Measurements from ENCODE around the gene ISL1.

The ISL1 gene

DNA sequence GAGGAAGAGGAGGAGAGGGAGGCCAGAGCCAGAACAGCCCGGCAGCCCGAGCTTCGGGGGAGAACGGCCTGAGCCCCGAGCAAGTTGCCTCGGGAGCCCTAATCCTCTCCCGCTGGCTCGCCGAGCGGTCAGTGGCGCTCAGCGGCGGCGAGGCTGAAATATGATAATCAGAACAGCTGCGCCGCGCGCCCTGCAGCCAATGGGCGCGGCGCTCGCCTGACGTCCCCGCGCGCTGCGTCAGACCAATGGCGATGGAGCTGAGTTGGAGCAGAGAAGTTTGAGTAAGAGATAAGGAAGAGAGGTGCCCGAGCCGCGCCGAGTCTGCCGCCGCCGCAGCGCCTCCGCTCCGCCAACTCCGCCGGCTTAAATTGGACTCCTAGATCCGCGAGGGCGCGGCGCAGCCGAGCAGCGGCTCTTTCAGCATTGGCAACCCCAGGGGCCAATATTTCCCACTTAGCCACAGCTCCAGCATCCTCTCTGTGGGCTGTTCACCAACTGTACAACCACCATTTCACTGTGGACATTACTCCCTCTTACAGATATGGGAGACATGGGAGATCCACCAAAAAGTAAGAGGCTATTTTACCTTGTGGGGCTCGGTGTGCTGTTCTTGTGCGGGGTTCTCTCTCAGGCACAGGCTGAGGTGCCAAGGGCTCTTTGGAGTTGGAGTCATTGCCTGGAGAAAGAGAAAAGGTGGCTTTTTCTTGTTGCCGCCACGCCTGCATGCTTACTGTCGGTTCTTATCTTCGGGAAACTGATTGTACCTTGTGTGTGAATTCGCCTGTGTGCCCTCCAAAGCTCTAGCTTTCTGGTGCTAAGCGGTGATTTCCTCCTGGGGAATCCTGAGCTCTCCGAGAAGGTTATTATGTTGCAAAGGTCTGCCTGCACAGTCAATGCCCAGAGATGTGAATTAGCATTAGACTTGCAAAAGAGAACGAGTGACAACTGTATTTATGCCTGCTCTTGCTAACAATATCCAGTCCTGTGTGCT lies at the start of gene ISL1:
Gene ISL1, plus strand, starts transcription at position 318 of the 991 bp plus-strand sequence. Its CDS starts 224 bp downstream, at position 542.
- DNase-seq (ENCODE audit: low spot score): peak; percentile 91

DNA sequence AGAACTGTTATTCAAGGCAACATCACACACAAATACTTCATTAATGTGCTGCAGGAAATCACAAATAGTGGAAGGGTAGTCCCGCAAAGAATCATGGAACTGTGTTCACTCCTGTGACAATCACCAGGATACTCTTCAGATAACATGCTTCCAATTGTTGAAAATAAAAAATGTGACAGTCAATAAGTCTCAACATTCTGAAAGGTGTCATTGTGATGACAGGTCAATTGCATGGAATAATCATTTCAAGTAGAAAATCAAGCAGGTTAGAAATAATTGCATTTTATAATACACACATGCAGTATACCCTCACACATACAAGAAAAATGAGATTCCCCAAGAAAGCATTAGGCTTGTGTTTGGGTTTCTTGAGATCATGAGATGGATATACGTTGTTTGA lies 46.4 kb upstream of the ISL1 start:
- DNase-seq (ENCODE audit: low spot score): no peak

DNA sequence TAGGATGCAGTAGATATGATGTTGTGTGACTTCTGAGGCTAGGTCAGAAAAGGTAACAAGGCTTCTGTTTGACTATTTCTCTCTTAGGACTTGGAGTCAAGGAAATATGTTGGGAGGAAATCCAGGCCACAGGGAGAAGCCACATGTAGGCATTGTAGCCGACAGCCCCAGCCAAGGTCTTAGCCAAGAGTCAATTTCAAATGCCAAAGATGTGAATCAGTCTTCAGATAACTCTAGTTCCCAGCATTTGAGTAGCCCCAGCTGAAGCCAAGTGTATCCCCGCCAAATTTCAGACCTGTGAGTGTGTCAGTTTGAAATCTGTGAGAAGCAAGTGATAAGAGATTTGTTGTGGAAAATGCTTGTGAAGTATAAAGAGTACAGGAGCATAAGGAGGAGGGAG lies 38.1 kb upstream of the ISL1 start:
- DNase-seq (ENCODE audit: low spot score): no peak

DNA sequence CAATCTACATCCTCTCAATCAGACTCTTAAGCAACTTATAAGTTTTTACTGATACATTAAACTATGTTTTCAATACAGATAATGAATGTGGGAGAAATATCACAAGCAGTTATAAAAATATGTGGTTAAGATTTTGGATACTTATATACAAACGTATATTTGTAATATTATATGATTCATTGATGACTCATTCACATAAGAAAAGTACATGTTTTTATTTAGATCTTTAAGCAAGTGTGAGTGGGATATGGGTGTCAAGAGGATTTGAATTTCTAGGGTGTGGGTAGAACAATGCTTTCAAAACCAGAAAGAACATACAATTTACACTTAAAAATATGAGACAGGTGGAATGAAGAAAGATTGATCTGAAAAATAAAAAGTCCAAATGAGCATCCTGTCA lies 36.1 kb upstream of the ISL1 start:
- DNase-seq (ENCODE audit: low spot score): no peak

- DNase-seq (ENCODE audit: low spot score): peak; percentile 16
Measured at GRCh38 chr5:51347704-51348103, 35.5 kb upstream of the ISL1 start.

GRCh38 chr5:51371052-51371451 lies 12.2 kb upstream of the ISL1 start:
- no peak for DNase-seq (ENCODE audit: low spot score)

GRCh38 chr5:51373880-51374523 lies 9.2 kb upstream of the ISL1 start:
- DNase-seq (ENCODE audit: low spot score): no peak

- no peak for DNase-seq (ENCODE audit: low spot score)
Measured at GRCh38 chr5:51375084-51375483, 8.2 kb upstream of the ISL1 start.

GRCh38 chr5:51376509-51376908 lies 6.7 kb upstream of the ISL1 start:
- no peak for DNase-seq (ENCODE audit: low spot score)

DNA sequence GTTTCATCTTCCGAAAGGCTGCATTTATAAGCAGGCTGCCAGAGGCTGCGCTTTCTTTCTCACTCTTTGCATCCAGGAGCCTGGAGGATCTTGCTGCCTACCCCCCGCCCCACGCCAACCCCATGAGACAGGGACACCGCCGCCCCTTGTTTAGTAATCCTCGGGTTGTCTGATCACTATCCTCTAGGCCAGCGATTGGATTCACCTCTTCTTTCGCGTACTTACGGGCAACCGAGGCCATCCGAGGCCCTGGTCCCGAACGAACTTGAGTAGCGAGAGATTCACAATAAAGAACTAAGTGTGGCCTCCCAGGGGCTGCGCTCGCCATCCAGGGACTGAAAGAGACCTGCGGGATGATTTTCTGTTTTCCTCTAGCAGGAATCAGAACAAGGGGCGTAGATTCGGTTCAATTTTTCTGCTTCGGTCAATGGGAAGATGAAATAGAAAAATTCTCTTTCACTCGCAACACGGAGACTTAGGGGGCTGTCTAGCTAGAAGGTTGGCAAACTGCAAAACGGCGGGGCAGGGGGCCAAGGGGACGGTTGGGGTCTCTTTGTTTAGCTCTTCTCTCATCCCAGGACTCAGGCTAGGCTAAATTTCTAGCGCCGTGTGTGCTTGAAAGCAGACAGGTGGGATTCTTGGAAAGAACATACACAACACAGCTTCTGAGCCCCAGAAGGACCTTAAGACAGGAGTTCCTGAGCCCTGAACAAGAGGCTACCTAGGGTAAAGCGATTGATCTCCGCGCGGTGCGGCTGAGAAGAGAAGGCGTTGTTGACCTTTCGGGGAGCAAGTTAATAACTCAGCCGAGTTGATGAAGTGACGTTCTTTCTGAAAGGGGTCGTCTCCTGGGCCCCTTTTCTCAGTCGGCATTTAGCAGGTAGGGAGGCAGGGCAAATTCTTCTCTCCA lies 5.8 kb upstream of the ISL1 start:
- no peak for DNase-seq (ENCODE audit: low spot score)

DNA sequence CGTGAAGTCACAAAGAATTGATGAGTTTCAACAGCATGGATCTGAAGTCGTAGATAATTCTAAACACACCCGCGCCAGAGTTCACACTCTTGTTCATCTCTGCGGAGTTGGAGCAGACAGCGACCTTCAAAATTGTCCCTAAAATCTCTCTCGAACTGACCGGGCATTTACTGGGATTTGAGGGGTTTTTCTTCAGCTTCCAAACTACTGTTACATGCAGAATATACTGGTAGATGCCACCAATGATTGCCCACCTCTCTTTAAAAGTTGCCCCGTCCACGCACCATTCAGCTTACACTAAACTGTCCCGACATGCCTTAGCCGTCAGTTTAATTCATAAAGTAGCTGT lies 5.2 kb upstream of the ISL1 start:
- no peak for DNase-seq (ENCODE audit: low spot score)

GRCh38 chr5:51378448-51379330 lies 4.6 kb upstream of the ISL1 start:
- DNase-seq (ENCODE audit: low spot score): no peak

DNA sequence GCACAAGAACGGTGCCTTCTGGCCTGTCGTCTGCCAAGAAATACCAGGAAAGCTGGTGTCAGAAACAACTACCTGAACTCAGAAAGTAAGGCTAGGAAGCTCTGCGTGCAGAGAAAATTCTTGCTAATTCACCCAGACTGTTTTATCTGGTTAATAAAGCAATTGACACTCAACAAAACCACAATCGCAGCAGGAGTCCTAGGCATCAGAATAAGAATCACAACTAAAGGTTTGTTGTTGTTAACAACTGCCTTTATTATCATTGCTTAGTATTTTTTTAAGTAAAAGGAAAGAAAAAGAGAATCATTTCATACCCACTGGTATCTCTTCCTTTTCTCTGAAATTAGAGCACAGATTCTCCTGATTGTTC lies 3.9 kb upstream of the ISL1 start:
- no peak for DNase-seq (ENCODE audit: low spot score)

DNA sequence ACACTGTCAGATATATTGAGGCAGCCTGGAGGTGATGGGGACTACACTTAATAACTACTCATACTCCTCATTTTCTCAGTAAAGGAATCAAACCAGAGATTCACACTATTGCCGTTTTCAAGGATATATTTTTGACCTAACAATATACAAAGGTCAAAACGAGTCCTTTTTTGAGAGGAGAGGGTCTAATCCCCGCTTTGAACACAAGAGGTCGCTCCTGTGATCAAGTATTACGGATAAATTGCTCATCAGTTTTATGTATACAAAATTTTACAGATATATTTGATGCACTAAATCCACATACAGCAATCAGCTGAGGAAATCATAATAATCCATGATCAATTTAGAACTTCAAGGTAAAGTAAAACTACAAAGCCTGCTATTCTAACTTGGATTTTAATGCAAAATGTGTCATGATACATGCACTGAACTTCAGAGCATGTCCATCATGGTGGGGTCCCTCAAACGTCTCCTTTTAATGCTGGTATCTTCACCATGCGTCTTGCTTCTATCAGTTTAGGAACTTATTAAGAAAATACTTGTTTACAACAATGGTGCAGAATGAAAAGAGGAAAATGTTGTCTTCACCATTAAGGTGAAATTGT lies 2.5 kb upstream of the ISL1 start:
- DNase-seq (ENCODE audit: low spot score): no peak

- DNase-seq (ENCODE audit: low spot score): no peak
Measured at GRCh38 chr5:51381761-51382474, 1.3 kb upstream of the ISL1 start.

- DNase-seq (ENCODE audit: low spot score): no peak
Measured at GRCh38 chr5:51382521-51383130, 622 bp upstream of the ISL1 start.

DNA sequence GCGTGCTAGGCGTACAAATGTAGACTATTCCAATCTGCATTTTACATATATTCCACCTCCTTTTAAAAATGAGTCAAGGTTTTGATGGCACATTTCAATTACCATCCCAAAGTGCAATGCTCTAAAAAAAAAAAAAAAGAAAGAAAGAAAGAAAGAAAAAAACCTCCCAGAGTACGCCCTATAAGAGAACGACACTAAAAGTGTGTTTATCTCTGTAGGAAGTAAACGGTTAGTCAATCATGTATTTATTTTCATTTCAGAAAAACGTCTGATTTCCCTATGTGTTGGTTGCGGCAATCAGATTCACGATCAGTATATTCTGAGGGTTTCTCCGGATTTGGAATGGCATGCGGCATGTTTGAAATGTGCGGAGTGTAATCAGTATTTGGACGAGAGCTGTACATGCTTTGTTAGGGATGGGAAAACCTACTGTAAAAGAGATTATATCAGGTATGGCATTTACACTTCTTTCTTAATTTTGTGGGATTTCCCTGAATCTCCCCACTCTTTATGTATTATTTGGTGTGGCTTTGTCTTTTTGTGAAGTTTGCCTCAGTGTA lies 1.1 kb downstream of the ISL1 start:
- DNase-seq (ENCODE audit: low spot score): no peak

- DNase-seq (ENCODE audit: low spot score): no peak
Measured at GRCh38 chr5:51385216-51385615, 2.0 kb downstream of the ISL1 start.

Data from iPS-NIHi11 (cell line).